Measurements from ENCODE around the gene ZNF708. TPM values are rescaled to one million over a fixed set of nuclear protein-coding genes. Genes with fewer than 3 reads are reported as not detected.
"Not testable (repeated sequence)": the region's sequence is repeated elsewhere in the genome, so short reads cannot be mapped to it uniquely, and the experiment has no call there.

The ZNF708 gene
- total RNA-seq, 6 experiments from 2014 or later = 3.8 to 4.8 (median 4.2) TPM

GRCh38 chr19:21321134-21321533 lies 8.1 kb downstream of the ZNF708 start:
- Mint-ChIP-seq H3K9me3 (peaks cover 33% of the 10 kb centered on the region), H3K4me3 (no peak overlapping the region), H3K36me3 (ENCODE audit: low read depth) (peaks cover 75% of the 10 kb centered on the region), H3K27me3 (ENCODE audit: insufficient read depth) (no peaks in the 10 kb centered on the region), H3K4me1 (ENCODE audit: low read depth) (peaks cover 16% of the 10 kb centered on the region; the same call in 1 of the 2 replicates), H3K27ac (no peak overlapping the region)
- no peak for DNase-seq
- TF ChIP-seq, protein P1, sequence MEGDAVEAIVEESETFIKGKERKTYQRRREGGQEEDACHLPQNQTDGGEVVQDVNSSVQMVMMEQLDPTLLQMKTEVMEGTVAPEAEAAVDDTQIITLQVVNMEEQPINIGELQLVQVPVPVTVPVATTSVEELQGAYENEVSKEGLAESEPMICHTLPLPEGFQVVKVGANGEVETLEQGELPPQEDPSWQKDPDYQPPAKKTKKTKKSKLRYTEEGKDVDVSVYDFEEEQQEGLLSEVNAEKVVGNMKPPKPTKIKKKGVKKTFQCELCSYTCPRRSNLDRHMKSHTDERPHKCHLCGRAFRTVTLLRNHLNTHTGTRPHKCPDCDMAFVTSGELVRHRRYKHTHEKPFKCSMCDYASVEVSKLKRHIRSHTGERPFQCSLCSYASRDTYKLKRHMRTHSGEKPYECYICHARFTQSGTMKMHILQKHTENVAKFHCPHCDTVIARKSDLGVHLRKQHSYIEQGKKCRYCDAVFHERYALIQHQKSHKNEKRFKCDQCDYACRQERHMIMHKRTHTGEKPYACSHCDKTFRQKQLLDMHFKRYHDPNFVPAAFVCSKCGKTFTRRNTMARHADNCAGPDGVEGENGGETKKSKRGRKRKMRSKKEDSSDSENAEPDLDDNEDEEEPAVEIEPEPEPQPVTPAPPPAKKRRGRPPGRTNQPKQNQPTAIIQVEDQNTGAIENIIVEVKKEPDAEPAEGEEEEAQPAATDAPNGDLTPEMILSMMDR (IDR thresholded peaks at IDR 0.05) = no peak

GRCh38 chr19:21317821-21318220 lies 11.4 kb downstream of the ZNF708 start:
- H3K4me3 Mint-ChIP-seq = no peak overlapping the region
- H3K4me1 Mint-ChIP-seq (ENCODE audit: low read depth) = peaks cover 18% of the 10 kb centered on the region
- H3K9me3 Mint-ChIP-seq = peaks cover 17% of the 10 kb centered on the region
- no peak for DNase-seq
- H3K36me3 Mint-ChIP-seq (ENCODE audit: low read depth) = peaks cover 59% of the 10 kb centered on the region
- TF ChIP-seq, protein P1 (IDR thresholded peaks at IDR 0.05) = no peak
- no peaks in the 10 kb centered on the region for H3K27me3 Mint-ChIP-seq (ENCODE audit: insufficient read depth)
- no peak overlapping the region for H3K27ac Mint-ChIP-seq

DNA sequence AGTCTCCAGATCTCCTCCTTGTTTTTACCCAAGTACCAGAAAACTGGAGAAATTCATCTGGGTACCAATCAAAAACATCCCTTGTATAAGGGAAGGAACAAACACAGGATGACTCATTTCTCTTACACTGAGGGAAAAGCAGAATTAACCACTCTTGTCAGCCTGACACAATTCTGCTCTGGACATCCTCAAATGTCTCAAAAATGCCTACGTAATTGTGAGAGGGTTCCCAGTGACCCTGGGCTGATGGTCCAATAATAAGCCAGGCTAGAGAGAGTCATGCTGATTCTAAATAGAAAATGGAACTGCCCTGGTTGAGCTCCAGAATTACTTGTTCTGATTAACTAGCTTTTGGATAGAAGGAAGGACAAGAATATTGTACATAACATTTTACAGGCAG lies 14.5 kb downstream of the ZNF708 start:
- Mint-ChIP-seq H3K27ac (no peak overlapping the region), H3K36me3 (ENCODE audit: low read depth) (peaks cover 54% of the 10 kb centered on the region), H3K4me3 (no peak overlapping the region), H3K4me1 (ENCODE audit: low read depth) (peaks cover 7% of the 10 kb centered on the region), H3K9me3 (no peaks in the 10 kb centered on the region), H3K27me3 (ENCODE audit: insufficient read depth) (no peaks in the 10 kb centered on the region)
- DNase-seq = no peak
- TF ChIP-seq, protein P1 (IDR thresholded peaks at IDR 0.05) = no peak

DNA sequence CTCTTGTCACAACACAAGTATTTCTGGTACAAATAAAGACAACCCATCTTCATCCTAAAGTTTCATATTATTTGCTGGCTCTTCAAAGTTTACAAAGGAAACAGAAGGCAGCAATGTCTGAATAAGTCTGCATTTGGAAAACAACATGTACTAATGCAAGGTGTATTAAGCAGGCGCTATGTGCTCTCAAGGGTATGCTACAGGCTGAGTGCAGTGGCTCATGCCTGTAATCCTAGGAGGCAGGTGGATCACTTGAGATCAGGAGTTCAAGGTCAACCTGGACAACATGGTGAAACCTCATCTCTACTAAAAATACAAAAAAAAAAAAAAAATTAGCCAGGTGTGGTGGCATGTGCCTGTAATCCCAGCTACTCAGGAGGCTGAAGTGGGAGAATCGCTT lies 16.4 kb downstream of the ZNF708 start:
- H3K4me3 Mint-ChIP-seq; H3K27ac Mint-ChIP-seq; H3K27me3 Mint-ChIP-seq (ENCODE audit: insufficient read depth); H3K9me3 Mint-ChIP-seq; H3K4me1 Mint-ChIP-seq (ENCODE audit: low read depth); DNase-seq: not testable (repeated sequence)
- peaks cover 55% of the 10 kb centered on the region for H3K36me3 Mint-ChIP-seq (ENCODE audit: low read depth)

DNA sequence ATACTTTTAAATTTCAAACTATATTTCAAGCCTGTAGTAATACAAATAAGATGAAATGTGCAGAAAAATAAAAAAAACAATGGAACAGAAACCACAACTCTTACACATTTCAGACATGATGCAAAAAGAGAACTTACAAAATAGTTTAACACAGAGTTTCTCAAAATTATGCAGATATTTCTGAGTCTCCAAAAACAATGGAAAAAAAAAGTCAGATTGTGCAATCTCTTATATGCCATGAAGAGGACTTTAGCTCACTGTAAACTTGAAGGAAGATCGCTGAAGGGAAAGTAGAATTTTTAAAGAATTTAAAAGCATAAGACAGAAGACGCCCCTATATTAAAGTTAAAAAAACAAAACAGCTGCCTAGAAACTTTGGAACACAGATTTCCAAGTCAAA lies 20.4 kb downstream of the ZNF708 start:
- Mint-ChIP-seq H3K27ac (no peak overlapping the region), H3K4me3 (no peak overlapping the region), H3K36me3 (ENCODE audit: low read depth) (peaks cover 65% of the 10 kb centered on the region), H3K9me3 (no peaks in the 10 kb centered on the region), H3K4me1 (ENCODE audit: low read depth) (no peaks in the 10 kb centered on the region), H3K27me3 (ENCODE audit: insufficient read depth) (no peaks in the 10 kb centered on the region)
- TF ChIP-seq, protein P1 (IDR thresholded peaks at IDR 0.05) = no peak
- no peak for DNase-seq

- H3K27me3 Mint-ChIP-seq (ENCODE audit: insufficient read depth); H3K4me3 Mint-ChIP-seq; H3K27ac Mint-ChIP-seq; H3K9me3 Mint-ChIP-seq; DNase-seq; H3K4me1 Mint-ChIP-seq (ENCODE audit: low read depth): not testable (repeated sequence)
- peaks cover 60% of the 10 kb centered on the region for H3K36me3 Mint-ChIP-seq (ENCODE audit: low read depth)
These were observed 22.2 kb downstream of the ZNF708 start for GRCh38 chr19:21306881-21307479.

DNA sequence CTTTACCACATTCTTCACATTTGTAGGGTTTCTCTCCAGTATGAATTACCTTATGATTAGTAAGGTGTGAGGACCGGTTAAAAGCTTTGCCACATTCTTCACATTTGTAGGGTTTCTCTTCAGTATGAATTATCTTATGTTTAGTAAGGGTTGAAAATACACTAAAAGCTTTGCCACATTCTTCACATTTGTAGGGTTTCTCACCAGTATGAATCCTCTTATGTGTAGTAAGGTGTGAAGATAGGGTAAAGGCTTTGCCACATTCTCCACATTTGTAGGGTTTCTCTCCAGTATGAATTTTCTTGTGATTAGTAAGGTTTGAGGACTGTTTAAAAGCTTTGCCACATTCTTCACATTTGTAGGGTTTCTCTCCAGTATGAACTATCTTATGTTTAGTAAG lies 35.4 kb downstream of the ZNF708 start:
- not testable (repeated sequence) for H3K27me3 Mint-ChIP-seq (ENCODE audit: insufficient read depth); H3K27ac Mint-ChIP-seq; H3K4me1 Mint-ChIP-seq (ENCODE audit: low read depth); DNase-seq; H3K4me3 Mint-ChIP-seq
- Mint-ChIP-seq H3K9me3 (peaks cover 76% of the 10 kb centered on the region), H3K36me3 (ENCODE audit: low read depth) (peaks cover 83% of the 10 kb centered on the region)

Data from HFFc6 (cell line).